Measurements from ENCODE around the gene SLC35E3.
"Not testable (repeated sequence)": the region's sequence is repeated elsewhere in the genome, so short reads cannot be mapped to it uniquely, and the experiment has no call there.

The SLC35E3 gene

DNA sequence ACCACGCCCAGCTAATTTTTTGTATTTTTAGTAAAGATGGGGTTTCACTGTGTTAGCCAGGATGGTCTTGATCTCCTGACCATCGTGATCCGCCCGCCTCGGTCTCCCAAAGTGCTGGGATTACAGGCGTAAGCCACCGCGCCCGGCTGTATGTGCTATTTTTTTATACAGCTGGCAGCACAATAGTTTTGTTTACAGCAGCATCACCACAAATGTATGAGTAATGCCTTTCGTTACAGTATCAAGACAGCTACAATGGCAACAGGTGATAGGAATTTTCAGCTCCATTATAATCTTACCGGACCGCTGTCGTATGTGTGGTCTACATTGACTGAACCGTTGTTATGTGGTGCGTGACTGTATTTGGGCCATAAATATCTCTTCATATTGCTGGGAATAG is 50.4 kb downstream of the SLC35E3 start:
- DNase-seq: no peak

DNA sequence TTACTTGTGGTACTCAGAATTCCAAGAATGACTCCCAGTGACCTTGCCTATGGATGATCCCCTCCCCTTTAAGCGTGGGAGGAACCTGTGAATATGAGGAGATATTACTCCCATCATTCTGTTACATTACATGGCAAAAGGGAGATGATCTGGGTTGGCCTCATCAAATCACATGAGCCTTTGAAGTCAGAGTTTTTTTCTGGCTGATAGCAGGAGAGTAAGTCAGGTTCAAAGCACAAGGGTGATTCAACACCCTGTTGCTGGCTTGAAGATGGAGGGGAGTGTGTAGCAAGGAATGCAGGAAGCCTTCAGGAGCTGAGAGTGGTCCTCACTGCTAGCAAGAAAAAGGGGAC is 52.9 kb downstream of the SLC35E3 start:
- DNase-seq: no peak

DNA sequence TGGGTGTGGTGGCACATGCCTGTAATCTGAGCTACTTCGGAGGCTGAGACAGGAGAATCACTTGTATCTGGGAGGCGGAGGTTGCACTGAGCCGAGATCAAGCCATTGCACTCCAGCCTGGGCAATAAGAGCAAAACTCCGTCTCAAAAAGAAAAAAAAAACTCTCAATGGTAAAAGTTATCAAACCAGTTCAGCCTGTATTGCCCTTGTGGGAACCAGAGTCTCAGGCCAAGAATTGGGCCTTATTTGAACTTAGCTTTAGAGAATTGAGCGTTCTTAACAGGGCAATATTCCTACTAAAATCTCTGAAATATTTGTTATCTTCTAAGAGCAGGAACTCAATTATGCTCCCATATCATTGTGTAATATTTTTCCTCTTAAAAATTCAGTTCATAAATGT is 54.3 kb downstream of the SLC35E3 start:
- DNase-seq: no peak

DNA sequence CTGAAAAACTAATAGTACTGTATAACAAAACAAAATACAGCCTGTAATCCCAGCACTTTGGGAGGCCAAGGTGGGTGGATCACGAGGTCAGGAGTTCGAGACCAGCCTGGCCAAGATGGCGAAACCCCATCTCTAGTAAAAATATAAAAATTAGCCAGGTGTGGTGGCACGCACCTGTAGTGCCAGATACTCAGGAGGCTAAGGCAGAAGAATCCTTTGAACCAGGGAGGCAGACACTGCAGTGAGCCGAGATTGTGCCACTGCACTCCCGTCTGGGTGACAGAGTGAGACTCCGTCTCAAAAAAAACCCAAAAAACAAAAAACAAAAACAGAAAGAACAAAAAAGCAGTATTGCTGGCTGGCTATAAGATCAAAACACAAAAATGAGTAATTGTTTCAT is 55.1 kb downstream of the SLC35E3 start:
- DNase-seq: not testable (repeated sequence)

DNA sequence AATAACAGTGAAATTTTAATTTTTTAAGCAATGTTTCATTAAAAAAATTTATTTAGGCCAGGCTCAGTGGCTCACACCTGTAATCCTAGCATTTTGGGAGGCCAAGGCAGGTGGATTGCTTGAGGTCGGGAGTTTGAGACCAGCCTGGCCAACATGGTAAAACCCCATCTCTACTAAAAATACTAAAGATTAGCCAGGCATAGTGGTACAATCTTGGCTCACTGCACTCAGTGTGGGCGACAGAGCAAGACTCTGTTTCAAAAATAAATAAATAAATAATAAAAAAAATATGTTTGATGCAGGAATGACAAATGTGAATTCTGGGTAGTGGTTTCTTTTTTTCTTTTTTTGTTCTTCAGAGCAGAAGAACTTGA is 56.4 kb downstream of the SLC35E3 start:
- DNase-seq: not testable (repeated sequence)

DNA sequence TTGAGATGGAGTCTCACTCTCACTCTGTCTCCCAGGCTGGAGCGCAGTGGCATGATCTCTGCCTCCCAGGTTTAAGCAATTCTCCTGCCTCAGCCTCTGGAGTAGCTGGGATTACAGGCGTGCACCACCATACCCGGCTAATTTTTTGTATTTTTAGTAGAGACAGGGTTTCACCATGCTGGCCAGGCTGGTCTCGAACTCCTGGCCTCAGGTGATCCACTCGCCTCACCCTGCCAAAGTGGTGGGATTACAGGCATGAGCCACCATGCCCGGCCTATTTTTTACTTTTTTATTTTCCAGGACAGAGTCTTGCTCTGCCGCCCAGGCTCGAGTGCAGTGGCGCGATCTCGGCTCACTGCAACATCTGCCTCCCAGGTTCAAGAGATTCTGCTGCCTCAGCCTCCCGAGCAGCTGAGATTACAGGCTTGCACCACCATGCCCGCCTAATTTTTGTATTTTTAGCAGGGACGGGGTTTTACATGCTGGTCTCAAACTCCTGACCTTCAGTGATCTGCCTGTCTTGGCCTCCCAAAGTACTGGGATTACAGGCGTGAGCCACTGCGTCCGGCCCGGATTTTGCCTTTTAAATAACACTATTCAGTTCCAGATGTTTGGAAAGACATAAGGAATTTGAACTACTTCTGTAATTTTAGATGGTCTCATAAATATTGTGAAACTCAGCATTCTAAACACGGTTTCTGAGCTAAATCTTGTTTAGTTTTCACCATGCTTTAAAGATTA is 57.1 kb downstream of the SLC35E3 start:
- DNase-seq: not testable (repeated sequence)

DNA sequence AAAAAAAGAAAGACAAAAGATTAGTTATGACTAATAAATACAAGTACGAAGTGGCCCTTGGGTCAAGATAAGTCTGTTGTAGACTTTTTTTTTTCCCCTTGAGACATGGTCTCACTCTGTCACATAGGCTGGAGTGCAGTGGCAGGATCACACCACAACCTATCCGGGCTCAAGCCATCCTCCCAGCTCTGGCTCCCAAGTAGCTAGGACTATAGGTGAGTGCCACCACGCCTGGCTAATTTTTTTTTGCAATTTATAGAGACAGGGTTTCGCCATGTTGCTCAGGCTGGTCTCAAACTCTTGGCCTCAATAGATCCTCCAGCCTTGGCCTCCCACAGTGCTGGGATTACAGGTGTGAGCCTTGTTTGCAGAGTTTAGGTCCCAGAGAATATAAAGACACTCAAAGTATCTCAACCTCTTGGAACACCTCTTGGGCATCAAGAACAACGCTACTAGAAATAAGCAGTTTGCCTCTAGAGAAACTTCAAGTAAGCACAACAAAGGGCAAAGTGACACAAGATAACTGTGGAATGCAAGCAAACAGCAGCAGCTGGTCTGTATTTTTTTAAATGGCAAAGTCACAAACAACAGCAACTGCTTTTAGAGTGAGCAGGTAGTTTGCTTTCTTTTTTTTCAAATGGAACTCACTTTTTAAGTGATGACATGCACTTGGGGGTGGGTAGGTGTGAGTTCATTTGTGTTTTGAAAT is 58.1 kb downstream of the SLC35E3 start:
- no peak for DNase-seq

DNA sequence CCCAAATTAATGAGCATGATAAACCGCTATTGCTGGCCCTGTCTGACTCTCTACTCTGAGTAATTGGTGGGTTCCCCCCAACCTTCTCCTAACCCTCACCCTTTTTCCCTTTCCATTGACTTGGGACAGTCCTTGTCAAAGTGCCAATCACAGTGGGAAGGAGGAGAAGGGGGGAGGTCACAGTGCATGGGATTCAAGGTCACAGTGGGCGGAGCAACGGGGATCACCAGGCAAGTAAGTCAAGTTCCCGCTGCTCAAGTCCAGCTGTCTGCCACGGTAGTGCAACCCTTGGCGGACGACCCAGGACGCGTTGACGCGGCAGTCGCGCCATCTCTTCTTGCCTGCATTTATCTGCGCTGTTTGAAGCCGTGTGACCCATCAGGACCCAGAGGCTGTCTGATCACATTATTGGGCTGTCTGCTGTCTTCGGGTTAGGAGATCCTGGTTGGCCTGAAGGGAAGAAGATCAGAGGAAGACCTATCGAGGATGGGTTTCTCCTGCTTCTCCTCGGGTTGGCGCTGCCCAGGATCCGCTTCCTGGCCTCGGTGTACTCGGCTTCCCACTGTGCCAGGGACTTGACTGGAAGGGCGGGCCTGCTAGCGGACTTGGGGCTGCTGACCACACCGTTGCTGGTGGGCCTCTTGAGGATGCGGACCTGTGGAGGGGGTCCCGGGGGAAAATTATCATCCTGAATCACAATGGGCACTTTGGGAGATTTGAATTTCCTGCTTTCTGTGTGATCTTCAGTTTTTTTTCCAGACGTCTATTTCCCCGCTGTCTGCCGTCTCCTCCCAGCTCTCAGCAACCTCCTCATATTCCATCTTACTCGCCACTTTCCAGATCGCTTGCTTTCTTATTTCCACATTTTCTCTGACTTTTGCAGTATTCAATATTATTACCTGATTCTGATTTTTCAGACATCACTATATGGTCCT is 58.9 kb downstream of the SLC35E3 start:
- no peak for DNase-seq

DNA sequence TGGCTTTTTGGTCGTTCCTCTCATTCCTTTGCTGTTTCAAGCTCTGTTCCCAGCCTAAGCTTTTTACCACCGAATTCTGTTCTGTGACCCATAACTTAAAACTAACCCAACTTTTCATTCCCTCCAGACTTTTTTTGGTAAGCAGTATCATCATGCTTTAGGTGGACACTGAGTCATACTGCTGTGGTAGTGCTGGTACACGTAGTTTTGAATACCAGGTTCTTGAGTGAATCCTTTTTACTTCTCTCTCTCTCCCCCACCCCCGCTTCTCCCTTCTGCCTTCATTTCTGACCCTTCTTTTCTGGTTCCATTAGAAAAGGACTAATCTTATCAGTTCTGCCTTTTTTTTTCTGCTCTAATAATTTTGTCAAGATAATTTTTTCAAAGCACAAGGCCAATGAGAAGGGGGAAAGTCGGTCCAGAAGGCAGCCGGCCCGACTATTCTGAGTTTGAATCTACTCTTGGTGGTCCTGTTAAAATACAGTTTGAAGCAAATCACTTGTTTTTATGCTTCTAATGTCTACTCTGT is 59.7 kb downstream of the SLC35E3 start:
- DNase-seq: no peak

DNA sequence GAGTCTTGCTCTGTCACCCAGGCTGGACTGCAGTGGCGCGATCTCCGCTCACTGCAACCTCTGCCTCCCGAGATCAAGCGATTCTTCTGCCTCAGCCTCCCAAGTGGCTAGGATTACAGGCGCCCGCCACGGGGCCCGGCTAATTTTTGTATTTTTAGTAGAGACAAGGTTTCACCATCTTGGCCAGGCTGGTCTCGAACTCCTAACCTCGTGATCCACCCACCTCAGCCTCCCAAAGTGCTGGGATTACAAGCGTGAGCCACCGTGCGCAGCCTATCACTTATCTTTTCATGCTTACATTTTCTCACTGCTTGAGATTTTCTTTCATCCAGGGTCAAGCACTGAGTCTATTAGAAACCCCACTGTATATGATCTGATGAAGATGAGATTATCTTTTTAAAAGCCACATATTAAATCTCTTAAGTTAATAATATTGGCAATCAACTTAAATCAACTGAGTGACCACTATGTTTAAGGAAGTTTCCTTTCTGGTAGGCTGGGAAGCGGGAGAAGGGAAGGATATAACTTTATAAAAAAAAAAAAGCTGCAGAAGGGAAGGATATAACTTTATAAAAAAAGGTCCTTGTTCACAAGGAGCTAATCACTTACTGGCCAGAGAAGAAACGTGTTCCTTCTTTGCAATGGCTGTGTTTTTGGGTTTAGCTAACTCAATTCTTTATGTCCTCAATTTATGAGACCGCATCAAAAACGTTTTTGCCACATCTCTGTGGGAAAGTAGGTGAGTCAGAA is 60.7 kb downstream of the SLC35E3 start:
- DNase-seq: no peak

DNA sequence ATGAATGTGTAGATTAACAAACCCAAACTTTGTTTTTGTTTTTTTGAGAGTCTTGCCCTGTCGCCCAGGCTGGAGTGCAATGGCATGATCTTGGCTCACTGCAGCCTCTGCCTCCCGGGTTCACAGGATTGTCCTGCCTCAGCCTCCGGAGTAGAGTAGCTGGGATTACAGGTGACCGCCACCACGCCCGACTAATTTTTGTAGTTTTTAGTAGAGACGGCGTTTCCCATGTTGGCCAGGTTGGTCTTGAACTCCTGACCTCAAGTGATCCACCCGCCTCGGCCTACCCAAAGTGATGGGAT is 61.2 kb downstream of the SLC35E3 start:
- not testable (repeated sequence) for DNase-seq

DNA sequence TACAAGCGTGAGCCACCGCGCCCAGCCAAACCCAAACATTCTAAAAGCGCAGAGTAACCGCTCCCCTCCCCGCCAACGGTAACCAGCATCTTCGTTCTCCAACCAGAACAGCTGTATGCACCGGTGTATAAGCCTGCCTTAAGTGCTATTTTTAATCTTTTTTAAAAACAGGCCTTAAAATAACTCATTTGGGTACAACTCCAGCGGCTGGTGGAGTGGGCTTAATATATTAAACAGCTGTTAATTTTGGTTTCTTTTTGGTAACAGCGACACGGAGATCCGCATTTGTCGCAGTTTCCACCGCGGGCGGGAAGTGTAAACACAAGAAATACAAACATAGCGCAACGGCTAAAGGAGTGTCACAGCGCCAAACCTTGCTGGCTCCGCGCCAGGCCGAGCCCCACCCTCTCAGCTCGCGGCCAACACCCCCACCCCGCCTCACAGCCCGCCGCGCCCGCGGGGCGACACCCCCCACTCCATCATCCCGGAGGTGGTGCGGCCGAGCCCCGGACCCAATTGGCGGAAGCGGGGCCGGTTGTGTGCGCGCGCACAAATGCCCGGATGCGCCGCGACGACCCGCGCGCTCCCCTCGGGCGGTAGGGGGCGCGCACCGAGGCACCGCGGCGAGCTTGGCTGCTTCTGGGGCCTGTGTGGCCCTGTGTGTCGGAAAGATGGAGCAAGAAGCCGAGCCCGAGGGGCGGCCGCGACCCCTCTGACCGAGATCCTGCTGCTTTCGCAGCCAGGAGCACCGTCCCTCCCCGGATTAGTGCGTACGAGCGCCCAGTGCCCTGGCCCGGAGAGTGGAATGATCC is 61.8 kb downstream of the SLC35E3 start, which contains the start of gene MDM2:
Gene MDM2, plus strand, starts transcription at position 602 of the 812 bp plus-strand sequence. CDS start 301 bp downstream, outside the sequence.
- DNase-seq: peak; percentile 93

DNA sequence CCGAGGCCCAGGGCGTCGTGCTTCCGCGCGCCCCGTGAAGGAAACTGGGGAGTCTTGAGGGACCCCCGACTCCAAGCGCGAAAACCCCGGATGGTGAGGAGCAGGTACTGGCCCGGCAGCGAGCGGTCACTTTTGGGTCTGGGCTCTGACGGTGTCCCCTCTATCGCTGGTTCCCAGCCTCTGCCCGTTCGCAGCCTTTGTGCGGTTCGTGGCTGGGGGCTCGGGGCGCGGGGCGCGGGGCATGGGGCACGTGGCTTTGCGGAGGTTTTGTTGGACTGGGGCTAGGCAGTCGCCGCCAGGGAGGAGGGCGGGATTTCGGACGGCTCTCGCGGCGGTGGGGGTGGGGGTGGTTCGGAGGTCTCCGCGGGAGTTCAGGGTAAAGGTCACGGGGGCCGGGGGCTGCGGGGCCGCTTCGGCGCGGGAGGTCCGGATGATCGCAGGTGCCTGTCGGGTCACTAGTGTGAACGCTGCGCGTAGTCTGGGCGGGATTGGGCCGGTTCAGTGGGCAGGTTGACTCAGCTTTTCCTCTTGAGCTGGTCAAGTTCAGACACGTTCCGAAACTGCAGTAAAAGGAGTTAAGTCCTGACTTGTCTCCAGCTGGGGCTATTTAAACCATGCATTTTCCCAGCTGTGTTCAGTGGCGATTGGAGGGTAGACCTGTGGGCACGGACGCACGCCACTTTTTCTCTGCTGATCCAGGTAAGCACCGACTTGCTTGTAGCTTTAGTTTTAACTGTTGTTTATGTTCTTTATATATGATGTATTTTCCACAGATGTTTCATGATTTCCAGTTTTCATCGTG is 62.6 kb downstream of the SLC35E3 start:
- DNase-seq: peak; percentile 95

DNA sequence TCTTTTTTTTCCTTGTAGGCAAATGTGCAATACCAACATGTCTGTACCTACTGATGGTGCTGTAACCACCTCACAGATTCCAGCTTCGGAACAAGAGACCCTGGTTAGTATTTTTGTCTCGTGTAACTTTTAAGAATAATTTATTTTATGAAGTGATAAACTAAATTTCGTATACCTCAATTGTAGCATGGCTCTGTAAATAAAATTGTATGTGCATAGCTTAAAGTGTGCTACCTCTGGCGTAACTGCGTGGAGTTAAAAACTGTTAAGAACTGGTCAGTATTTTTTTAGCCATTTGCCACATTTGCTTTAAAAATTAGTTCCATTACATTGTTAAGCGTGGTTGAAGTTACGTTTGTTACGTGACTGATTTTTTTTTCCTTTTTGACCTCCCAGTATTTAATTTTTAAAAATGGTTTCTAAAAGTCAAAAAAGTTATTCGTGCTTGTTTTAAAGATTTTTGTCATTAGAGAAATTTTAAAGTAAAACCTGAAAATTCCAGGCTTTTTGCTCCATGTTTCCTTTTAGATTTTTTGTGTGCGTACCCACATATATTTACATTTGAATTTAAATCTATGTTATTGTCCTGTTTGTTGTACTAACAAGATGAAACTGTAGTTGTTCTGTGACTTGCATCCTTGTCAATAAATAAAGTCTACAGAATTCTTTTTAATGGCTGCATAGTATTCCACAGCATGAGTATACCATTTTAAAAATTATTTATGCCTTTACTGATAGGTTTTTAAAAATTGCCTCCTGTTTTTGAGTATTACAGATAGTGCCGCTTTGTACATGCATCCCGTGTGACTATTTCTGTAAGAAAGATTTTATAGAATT is 63.4 kb downstream of the SLC35E3 start:
- DNase-seq: no peak

DNA sequence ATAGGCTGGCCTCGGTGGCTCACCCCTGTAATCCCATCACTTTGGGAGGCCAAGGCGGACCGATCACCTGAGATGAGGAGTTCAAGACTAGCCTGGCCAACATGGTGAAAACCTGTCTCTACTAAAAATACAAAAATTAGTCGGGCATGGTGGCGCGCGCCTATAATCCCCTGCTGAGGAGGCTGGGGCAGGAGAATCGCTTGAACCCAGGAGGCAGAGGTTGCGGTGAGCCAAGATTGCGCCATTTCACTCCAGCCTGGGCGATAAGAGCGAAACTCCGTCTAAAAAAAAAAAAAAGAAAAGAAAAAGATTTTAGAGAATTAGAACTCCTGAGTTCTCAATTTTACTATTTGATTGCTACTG is 64.0 kb downstream of the SLC35E3 start:
- DNase-seq: not testable (repeated sequence)

DNA sequence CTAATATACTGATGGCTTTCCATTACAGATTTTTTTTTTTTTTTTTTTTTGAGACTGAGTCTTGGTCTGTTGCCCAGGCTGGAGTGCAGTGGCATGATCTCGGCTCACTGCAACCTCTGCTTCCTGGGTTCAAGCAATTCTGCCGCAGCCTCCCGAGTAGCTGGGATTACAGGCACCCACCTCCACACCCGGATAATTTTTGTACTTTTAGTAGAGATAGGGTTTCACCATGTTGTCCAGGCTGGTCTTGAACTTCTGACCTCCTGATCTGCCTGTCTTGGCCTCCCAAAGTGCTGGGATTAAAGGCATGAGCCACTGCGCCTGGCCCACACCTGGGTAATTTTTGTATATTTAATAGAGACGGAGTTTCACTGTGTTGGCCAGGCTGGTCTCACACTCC is 65.6 kb downstream of the SLC35E3 start:
- DNase-seq: not testable (repeated sequence)

DNA sequence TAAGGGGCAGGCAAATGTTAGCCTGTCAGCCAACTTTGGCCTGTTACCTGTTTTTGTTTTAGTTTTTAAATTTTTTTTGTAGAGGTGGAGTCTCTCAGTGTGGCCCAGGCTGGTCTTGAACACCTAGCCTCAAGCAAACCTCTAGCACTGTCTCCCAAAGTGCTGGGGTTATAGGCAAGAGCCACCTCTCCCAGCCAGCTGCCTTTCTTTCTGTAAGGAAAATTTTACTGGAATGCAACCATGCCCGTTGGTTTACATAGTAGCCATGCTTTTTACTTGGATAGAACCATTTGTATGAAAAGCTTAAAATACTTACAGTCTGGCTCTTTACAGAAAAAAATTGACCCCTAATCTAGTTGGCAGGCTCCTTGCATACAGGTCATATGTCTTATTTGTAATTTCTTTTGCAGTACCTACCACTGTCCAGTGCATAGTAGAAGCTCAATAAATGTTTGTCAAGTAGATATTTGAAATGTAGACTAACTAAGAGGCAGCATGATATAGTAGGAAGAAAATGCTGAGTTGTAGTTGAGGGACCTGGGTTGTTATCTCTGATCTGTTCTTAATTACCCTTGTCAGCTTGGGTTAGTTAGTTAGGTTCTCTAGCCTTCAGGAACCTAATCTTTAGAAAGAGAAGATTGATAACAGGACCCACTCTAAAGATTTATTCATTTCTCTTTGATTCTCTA is 66.7 kb downstream of the SLC35E3 start:
- DNase-seq: no peak

DNA sequence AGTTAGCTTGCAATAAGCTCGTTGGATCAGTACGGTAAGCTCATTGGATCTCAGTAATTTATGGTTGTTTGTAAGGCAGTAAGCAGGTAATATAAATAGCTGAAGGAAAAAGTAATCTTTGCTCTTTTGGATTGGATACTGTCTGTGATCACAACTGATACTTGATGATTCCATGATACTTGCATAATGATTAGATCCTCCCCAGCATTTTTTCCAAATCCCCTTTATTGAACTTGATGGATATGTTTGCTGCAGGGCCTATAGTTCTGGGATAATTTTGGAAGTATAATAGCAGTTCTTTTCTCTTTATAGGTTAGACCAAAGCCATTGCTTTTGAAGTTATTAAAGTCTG is 67.2 kb downstream of the SLC35E3 start:
- DNase-seq: no peak

DNA sequence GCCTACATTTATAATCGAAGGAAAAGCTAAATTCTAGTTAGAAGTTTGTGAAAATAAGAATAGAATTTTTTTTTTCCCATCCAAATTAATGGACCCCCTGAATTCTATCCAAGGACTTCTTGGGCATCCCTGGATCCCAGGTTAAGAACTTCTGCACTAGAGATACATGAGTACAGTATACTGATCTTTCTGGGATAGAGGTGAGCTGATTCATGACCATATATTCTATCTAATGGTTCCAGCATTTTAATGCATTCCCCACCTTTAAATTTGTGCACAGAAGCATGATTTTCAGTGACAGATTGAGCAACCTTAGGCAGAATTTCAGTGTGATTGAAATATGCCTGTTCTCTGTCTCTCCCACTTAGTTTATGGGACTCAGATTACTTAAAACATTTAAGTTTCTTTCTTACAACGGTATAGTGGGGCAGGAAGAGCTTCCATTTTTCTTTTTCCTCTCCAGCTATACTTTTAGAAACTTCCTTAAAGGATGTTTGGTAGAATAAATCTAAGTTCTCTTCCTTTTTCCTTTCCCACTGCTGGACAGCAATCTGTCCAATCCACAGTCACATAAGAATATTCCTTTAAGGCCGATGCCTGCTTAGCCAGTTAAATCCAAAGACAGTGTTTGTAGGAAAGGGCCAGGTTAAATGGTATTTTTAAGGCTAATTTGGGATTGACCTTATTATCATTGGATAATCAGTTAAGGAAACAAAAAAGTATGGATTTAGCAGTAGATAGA is 68.7 kb downstream of the SLC35E3 start:
- no peak for DNase-seq
